HG03159 (cell line): Measurements from ENCODE around the gene BABAM2.
"Not testable (repeated sequence)": the region's sequence is repeated elsewhere in the genome, so short reads cannot be mapped to it uniquely, and the experiment has no call there.

Source experiments
- ATAC-seq: cut with Tn5 transposase; IDR thresholded peaks from one replicate; pipeline ENCODE4 v1.9.1; 2021; ENCODE audit warnings: mild to moderate bottlenecking, moderate library complexity; ENCODE audit not compliant: unreplicated experiment

BABAM2 gene

DNA sequence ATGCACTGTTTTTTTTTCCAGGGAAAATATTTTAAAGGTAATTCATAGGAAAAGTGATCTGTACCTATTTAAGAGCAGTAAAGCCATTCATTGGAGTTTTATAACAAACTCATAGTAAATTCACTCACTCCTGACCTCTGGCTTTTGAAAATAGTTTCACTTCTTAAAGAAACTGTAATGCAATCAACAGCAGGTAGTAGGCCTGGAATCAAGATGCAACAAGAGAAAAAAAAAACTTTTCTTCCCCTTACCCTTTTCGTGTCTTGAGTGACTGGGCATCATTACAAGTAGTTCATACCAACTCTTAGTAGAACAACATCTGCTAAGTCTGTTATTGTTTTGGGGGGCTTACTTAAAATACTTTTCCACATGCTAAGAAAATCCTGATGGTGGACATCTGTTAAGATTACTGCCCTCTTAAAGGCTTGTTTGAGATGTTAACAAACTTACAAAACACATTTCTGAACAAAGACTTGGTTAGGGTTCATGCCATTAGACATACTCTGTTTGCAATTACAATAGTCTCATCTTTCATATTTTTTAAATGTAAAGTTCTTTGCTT lies 338.0 kb downstream of the BABAM2 start:
- no peak for ATAC-seq

DNA sequence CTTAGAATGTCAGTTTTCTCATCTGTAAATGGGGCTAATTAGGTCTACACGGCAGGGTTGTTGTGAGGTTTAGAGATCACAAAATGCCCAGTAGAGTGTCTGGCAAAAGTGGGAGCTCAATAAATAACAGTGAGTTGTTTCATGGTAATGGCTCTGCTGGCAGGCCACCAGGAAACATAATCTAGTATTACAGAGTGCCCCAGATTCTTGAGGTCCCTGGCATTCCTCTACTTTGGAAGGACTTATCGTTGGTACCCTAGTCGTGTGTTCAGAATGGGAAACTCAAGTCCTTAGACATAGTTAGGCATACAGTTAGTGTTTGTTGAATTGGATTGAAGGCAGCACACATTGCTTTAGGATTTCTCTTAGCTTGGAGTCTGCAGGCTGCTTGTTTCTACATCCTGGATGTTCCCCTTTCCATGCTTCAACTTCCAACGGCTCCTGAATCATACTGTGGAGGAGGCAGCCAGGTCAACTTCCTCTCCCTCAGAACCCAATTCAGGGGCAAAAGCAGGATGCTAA lies 340.6 kb downstream of the BABAM2 start:
- ATAC-seq = no peak

DNA sequence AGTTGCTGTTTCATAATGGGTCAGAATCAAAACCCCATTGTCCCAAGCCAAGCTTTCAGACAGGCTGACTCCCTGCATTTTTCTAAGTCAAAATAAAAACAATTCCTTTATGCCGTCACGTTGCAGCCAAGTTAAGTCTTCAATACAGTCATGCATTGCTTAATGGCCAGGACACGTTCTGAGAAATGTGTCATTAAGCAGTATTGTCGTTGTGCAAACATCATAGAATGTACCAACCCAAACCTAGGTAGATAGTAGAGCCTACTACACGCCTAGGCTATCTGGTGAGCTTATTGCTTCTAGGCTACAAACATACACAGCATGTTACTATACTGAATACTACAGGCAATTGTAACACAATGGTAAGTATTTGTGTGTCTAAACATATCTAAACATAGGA lies 341.8 kb downstream of the BABAM2 start:
- ATAC-seq = no peak

DNA sequence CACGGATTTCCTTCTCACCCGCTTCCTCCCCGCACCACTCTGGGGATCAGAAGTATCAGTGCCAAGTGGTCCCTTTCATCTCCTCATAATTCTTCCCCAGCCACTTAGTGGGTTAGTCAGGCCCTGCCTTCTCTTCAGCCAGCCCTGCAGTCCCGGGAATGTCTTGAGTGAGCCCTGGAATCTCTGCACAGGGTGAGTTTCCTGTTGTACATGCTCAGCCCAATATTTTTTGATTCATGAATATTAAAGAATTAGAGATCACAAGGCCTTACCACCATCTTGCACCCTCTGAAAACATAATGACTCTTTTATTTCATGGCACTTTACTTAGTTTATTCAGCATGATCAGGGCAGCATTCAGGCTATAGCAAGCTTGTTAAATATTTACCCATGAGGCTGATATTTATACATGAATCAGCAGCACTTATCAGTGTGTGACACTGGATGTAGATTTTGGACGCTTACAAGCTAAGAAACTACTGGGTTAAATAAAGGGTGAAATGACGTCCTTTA lies 342.7 kb downstream of the BABAM2 start:
- ATAC-seq = no peak

DNA sequence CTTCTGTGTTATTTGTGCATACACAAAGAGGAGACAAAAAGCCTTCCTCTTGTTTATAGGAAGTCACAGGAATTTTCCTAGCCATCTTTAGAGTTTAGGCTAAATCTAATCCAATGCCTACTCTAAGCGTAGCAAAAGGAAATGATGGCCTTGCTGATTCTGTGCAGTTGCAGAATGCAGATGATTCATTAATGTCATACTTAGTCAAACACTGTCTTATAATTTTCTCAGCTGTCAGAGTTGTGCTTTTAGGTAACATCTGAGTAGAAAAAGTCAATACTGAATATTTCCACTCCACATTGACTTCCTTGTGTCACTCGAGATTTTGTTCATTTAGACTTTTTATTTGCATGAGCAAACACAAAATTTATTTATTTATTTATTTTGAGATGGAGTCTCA lies 344.3 kb downstream of the BABAM2 start:
- ATAC-seq = no peak

DNA sequence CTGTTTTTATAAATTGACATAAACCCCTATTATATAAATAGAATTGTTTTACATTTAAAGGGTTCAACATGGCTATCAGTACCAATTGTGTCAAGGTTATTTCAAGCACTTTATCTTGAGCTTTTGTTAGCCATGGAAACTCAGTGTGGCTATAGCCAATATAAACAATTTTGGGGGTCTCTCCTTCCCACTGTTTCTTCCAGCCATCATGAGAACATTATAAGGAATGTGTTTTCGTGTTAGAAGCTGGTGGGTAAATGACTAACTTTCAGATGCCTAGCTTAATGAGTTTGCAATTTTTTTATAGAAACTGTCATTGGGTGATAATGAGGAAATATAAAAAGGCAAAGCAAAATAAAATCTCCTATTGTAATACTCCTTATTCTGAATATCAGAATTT lies 348.7 kb downstream of the BABAM2 start:
- no peak for ATAC-seq

DNA sequence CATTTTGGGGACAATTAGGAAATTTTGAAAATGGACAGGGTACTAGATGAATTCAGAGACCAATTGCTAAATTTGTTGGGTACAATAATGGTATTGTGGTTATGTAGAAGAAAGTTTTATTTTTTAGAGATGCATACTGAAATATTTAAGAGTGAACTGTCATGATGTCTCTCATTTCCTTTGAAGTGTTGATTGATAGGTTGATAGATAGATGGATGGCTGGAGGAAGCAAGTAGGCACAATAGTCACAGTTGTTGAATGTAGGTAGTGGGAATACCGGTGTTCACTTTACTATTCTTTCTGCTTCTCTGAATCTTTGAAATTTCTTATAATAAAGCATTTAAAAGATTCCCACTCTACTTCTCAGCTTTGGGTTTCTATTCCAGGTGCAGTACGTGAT lies 350.4 kb downstream of the BABAM2 start:
- no peak for ATAC-seq

DNA sequence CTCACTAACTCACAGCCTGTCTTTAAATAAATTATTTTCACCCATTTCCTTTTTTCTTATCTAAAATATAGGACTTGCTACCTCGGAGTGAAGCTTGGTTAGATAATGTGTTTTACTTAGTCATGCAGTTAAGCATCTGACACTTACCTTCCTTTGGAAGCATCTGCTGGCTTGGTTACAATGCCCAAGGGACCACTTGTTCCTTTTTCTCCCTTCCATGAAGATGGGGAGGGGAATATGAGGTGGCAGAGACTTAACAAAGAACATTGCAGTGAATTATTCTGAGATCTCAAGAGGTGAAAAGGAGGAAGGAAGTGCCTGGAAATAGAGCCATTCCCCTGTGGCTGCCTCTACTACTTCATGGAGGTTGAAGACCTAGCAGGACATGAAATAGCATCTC lies 356.8 kb downstream of the BABAM2 start:
- no peak for ATAC-seq

DNA sequence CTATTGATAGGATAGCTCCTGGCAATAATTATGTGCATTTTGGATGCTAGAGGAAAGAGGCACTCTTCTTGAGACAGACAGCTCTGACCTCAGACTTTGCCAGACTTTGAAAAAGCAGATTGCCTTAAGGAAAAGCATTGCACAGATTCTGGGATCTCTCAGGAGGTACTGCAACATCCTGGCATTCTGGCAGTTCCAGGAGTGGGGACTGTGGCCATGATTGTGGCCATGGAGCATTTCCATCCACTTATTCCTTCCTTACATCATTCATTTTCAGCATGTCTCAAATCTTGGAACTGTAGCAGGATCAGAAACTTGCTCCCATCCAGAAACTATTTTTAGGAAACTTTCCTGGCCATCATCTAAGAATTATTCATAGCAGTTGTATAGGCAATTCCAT lies 357.2 kb downstream of the BABAM2 start:
- no peak for ATAC-seq

DNA sequence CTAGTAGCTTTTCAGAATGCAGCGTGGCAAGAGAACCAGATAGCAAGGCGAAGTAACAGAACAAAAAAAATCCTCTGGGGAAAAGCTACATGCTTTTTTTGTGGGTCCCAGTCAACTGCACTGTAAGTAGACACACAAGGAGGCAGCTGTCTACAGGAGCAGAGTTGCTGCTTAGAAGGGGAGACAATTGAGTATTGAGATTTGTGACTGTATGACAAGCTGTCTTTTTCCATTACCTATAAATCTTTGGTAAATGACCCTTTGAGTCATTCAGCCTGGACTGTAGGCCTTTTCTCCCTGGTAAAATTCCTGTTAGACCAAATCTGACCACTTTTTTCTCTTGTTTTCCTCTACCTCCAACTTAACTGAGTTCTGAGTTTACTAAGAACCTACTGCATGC lies 358.0 kb downstream of the BABAM2 start:
- ATAC-seq = no peak

DNA sequence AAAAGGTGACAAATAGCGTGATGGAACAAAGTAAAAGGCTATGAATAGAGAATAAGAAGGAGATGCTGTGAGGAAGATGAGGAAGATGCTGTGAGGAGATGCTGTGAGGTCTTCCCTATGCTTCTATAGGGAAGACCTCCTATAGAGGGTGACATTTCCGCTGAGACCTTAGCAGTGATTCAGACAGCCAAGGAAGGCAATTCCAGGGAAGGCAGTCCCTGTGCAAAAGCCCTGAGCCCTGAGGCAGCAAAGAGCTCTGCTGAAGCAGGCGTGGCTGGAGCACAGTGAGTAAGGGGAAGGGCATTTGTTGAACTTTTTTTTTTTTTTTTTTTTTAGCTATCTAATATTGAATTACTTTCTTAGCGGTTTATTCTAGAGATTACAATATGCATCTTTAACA lies 359.5 kb downstream of the BABAM2 start:
- ATAC-seq = no peak

DNA sequence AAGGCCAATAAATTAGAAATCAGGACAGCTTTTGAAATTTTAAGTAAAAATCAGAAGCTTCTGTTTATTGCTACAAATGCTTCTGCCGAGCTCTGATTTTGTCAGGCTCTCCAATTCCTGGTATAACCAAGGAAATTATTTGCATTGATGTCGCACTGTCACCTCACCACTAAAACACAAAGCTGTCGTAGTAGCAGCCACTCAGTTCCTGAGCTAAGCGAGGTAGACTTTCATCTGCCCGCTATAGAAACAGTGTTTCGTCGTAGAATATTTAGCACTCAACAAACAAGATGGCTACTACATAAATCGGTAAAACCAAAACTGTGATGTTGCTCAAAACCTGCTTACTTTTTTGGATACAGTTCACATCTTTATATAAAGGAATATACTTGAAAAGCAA lies 360.8 kb downstream of the BABAM2 start:
- ATAC-seq = no peak

DNA sequence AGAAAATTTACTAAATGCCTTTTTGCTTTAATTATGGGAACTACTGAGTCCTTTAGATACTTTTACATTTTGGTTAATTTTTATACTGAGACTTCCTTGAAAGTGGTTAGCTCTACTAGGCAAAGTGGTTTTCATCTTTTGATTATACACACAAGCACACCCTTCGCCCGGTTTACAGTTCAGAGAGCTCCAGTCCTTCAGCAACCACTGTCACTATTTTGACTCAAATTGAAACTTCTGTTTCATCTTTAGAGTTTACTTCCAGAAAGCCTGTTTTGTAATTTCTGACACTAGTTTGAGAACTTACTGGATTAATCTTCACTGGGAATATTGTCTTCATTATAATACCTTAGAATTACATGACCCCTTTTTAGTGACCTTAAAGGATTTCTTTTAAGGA lies 361.8 kb downstream of the BABAM2 start:
- ATAC-seq = peak; percentile 88

DNA sequence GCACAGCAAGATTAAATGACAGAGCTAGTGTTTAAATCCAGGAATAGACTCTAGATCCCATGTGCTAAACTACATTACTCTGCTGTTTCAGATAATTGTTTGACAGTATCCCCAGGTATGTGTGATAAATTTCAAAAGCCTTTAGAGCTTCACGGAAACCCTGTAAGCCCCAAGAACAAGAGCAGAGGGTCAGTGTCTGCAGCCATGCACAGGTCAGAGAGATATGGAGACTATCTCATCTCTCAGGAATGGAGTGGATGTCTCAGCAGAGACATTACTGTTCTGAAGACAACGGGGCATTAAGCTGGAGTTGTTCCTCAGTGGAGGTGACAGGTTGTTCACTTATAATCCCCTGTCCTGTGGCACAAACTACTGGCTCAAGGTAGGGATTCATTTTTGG lies 363.0 kb downstream of the BABAM2 start:
- ATAC-seq = no peak

DNA sequence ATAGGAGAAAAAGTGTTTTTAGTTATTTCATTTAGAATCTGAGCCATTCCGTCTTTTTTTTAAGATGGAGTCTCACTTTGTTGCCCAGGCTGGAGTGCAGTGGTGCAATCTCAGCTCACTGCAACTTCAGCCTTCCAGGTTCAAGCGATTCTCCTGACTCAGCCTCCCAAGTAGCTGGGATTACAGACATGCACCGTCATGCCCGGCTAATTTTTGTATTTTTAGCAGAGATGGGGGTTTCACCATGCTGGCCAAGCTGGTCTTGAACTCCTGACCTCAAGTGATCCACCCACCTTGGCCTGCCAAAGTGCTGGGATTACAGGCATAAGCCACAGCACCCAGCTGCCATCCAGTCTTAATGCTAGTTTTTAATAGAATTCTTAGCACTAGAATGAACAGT lies 364.7 kb downstream of the BABAM2 start:
- not testable (repeated sequence) for ATAC-seq

DNA sequence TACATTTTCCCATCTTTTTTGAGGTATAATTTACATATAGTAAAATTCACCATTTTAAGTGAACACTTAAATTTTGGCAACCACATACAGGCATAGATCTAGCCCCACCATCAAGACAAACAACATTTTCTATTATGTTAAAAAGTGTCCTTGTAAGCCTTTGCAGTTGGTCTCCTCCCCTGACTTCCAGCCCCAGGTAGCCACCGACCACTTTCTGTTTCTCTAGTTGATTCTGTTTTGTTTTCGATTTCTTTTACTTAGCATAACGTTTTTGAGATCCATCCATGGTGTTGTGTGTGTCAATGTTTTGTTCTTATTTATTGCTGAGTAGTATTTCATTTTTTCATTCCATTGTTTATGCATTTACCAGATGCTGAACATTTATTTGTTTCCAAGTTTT lies 366.7 kb downstream of the BABAM2 start:
- ATAC-seq = no peak

DNA sequence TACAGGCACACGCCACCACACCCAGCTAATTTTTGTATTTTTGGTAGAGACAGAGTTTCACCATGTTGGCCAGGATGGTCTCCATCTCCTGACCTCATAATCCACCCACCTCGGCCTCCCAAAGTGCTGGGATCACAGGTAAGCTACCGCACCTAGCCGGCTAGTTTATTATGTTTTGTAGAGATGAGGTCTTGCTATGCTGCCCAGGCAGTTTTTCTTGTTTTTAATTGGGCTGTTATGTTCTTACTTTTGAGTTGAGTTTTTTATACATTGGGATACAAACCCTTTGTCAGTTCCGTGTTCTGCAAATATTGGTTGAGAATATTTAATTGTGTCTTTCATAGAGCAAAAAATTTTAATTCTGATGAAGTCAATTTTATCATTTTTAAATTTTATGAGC lies 368.7 kb downstream of the BABAM2 start:
- ATAC-seq = not testable (repeated sequence)

DNA sequence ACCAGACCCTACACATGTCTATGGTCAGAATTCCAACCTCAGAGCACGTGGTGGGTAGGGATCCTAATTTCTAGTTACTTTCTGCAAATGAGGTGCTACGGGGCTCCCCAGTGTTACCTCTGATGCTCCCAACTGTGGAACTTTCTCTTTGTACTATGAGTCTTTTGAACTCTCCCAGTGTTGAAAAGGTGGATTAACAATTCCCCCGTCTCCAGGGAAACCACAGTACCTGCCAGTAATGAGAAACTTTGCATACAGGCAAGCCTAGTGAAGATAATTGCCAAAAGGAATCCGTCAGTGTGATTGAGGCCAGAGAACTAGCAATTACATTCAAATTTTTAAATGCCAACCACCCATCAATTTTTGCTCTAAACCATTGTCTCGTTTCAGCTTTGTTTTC lies 373.2 kb downstream of the BABAM2 start:
- no peak for ATAC-seq

DNA sequence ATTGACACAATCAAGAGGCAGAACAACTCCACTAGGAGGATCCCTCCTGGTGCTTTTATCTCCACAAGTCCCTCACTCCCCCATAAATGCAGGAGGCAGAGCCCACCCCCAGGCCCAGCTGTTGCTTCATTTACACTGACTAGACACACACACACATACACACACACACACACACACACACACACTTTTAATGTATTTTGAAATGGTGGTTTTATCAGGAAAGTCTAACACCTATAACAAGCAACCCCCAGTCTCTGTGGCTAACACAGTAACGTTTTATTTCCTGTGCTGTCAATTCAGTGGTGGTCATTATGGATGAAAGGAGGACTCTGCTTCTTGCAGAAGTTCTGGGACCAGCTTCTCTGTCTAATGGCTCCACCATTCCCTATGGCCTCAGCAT lies 376.8 kb downstream of the BABAM2 start:
- no peak for ATAC-seq

DNA sequence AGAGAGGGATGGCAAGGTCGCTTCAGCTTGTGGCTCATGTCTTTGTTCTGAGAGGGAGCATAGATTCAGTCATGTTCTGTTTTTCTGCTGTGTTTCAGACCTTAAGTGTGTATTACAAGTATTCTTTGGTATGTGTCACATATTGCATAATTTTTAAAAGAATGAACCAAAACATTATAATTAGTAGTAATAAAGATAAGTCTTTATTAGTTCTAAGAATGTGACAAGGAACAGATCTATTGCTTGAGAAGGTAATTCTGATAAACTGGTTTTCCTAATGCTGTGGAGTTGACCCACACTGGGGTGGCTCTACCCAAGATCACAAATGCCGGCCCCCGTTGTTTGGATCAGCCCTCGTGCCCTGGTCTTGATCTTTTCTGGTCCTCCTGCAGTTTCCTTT lies 377.9 kb downstream of the BABAM2 start:
- ATAC-seq = no peak

DNA sequence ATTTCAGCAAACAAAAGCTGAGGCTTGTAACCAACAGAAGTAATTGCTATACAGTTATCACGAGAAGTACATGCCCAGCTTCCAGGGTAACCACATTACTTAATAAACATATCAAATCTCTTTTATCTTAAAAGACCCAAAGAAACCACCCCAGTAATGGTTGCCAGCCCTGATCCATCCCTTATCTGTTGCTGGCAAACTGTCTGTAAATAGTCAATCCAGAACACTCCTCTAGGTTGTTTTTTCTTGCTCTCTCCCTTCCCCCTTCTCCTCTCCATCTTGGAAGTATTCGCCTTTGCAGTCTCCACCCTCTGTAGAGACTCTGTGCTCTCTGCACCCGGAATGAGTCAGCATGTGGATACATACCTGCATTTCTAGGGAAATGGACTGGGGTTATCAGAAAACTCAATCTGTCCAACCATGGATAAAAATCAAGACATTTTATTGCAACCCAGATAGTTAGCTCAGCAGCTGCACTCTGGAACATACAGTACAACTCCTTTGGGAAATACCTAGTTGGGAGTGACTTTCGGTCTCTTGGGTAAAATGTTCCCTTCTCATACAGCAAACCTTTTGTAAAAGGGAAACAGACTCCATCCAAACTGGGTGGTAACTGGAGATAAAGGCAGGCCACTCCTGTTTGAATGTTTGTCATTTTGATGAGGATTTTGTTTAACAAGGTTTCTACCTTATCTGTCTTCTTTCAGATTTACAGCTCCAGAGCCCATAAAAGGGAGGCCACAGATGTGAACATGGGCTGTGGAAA lies 378.7 kb downstream of the BABAM2 start:
- no peak for ATAC-seq

DNA sequence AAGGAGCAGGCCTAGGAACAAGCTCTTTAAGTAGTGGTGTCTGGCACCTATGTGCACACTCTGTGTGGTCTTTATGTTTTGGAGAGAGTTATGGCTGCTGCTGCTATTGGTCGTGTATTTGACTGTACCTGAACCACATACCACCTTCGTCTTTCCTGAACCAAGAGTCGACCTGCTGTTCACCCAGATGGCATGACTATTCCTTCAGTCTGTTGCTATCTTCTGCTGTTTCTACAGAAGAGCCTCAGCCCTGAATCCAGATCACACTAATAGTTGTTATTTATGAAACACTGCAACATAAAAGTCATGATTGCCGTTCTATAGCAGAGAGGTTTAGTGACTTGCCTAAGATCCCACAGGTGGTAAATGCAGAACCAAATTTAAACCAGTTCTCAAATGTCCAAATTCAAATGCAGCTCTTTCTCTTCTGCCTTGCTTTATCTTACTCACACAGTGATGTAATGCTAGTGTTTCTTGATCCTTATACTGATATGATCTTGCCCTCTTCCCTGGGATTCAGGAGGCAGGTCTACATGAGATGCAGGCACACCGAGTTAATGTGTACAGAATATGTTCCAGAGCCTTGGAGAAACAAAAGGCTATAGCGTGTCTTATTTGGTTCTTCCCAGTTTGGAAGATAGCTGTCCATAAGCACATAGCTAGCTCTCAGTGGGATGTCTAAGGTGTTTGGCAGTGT lies 380.1 kb downstream of the BABAM2 start:
- ATAC-seq = no peak
